AG04449 (cell line): ENCODE measurements around the gene MATCAP1.

Experiments
- CTCF ChIA-PET: fragments of 350-600 bp; formaldehyde crosslinking; extraction: SDS; loops from one replicate; lab custom pipeline; 2021; ENCODE audit warnings: antibody characterized with exemption; lab: Yijun Ruan, JAX
- POLR2A ChIA-PET: fragments of 400-600, 350-600 bp; formaldehyde crosslinking; extraction: SDS; loops from one replicate; lab custom pipeline; 2020; ENCODE audit warnings: antibody characterized with exemption, inconsistent platforms; lab: Yijun Ruan, JAX
- DNase-seq: peaks from one replicate; pipeline ENCODE4 v3.0.0-alpha.2; 2010; ENCODE audit warnings: low read depth, low spot score
- H3K4me3 ChIP-seq: 2 replicates; pipeline ENCODE4 v1.5.1; 2011; ENCODE audit warnings: low read depth, mild to moderate bottlenecking, control low read depth, low read length
- TF ChIP-seq, protein P1 (sequence below): IDR thresholded peaks from one replicate; pipeline ENCODE4 v1.5.1; 2011; ENCODE audit warnings: mild to moderate bottlenecking, moderate library complexity, low read length, control low read depth, inconsistent platforms; ENCODE audit not compliant: insufficient read depth; ENCODE audit errors: missing control alignments

The MATCAP1 gene

DNA sequence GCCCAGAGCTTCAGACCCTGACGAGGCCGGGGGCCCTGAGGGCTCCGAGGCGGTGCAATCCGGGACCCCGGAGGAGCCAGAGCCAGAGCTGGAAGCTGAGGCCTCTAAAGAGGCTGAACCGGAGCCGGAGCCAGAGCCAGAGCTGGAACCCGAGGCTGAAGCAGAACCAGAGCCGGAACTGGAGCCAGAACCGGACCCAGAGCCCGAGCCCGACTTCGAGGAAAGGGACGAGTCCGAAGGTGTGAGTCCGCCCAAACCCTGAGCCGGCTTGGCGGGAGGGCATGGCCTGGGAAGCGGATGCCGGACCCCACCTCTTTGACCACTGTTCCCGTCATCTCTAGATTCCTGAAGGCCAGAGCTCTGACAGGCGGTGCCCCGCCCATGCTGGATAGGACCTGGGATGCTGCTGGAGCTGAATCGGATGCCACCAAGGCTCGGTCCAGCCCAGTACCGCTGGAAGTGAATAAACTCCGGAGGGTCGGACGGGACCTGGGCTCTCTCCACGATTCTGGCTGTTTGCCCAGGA, 9.0 kb downstream of the MATCAP1 start:
- no peak for DNase-seq
- ChIA-PET POLR2A (interaction anchor here (0.9 to 1.3 kb wide), 2 partner anchors 14 to 22 kb away, joined by 3 to 8 read pairs; no protein-coding TSS in a partner anchor), CTCF (interaction anchor here (1.2 to 10.1 kb wide), 7 partner anchors 10 to 221 kb away, joined by 3 to 110 read pairs (median 6); partner anchors contain the start of genes FBXL8, MATCAP1 and TRADD)
- TF ChIP-seq, protein P1, sequence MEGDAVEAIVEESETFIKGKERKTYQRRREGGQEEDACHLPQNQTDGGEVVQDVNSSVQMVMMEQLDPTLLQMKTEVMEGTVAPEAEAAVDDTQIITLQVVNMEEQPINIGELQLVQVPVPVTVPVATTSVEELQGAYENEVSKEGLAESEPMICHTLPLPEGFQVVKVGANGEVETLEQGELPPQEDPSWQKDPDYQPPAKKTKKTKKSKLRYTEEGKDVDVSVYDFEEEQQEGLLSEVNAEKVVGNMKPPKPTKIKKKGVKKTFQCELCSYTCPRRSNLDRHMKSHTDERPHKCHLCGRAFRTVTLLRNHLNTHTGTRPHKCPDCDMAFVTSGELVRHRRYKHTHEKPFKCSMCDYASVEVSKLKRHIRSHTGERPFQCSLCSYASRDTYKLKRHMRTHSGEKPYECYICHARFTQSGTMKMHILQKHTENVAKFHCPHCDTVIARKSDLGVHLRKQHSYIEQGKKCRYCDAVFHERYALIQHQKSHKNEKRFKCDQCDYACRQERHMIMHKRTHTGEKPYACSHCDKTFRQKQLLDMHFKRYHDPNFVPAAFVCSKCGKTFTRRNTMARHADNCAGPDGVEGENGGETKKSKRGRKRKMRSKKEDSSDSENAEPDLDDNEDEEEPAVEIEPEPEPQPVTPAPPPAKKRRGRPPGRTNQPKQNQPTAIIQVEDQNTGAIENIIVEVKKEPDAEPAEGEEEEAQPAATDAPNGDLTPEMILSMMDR, result no peak
- peak overlapping the region; percentile 56 for H3K4me3 ChIP-seq

GRCh38 chr16:67173808-67174705, 9.7 kb downstream of the MATCAP1 start:
- POLR2A ChIA-PET, result interaction anchor here (0.6 to 1.3 kb wide), 4 partner anchors 13 to 160 kb away, joined by 3 to 8 read pairs (median 4); partner anchors contain the start of gene B3GNT9
- peak overlapping the region; percentile 56 for H3K4me3 ChIP-seq
- no peak for DNase-seq
- TF ChIP-seq, protein P1, result peak; percentile 58
- CTCF ChIA-PET, result interaction anchor here (0.9 to 10.1 kb wide), 11 partner anchors 11 to 220 kb away, joined by 3 to 110 read pairs (median 6); partner anchors contain the start of genes FBXL8, MATCAP1 and TRADD

DNA sequence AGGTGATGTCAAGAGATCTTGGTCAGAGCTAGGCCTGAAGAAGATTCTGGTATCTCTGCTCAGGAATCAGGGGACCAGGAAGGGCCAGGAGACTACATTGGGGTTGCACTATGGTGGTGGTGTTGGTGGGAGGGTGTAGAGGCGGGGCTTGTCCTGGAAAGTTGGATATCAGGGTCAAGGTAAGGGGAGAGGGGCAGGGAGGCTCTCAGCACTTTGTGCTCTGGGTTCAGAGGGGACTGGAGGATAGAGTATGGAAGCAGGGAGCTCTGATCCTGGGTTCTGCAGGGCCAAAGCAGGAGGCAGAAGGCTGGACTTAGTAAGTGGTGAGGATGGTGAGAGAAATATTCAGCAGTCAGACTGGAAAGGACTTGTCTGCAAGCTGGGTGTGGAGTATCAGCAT, 10.4 kb downstream of the MATCAP1 start:
- no peak for DNase-seq
- CTCF ChIA-PET, result interaction anchor here (0.9 to 10.1 kb wide), 7 partner anchors 11 to 219 kb away, joined by 3 to 110 read pairs (median 5); partner anchors contain the start of gene MATCAP1
- peak overlapping the region; percentile 56 for H3K4me3 ChIP-seq
- TF ChIP-seq, protein P1, result no peak
- POLR2A ChIA-PET, result interaction anchor here (0.6 to 1.1 kb wide), 3 partner anchors 18 to 160 kb away, joined by 3 to 4 read pairs (median 3); partner anchors contain the start of gene B3GNT9

- H3K4me3 ChIP-seq, result peak overlapping the region; percentile 56
- ChIA-PET CTCF (interaction anchor here (0.6 to 10.1 kb wide), 6 partner anchors 11 to 194 kb away, joined by 3 to 110 read pairs (median 18); partner anchors contain the start of genes B3GNT9, FBXL8, MATCAP1 and TRADD), POLR2A (interaction anchor here (0.8 to 2.2 kb wide), 4 partner anchors 21 to 172 kb away, joined by 3 to 4 read pairs (median 4); partner anchors contain the start of gene B3GNT9)
- DNase-seq, result no peak
- TF ChIP-seq, protein P1, result no peak
These were observed 12.7 kb downstream of the MATCAP1 start for GRCh38 chr16:67170949-67171649.

GRCh38 chr16:67170168-67170948, 13.4 kb downstream of the MATCAP1 start, which contains the start of gene NOL3:
NOL3 (plus strand) TSS chr16:67170538.
- ChIA-PET CTCF (interaction anchor here (0.6 to 10.1 kb wide), 10 partner anchors 10 to 411 kb away, joined by 3 to 110 read pairs (median 5); partner anchors contain the start of genes B3GNT9, FBXL8, MATCAP1 and TRADD), POLR2A (interaction anchor here (0.7 to 2.2 kb wide), 7 partner anchors 10 to 172 kb away, joined by 3 to 5 read pairs (median 4); partner anchors contain the start of gene B3GNT9)
- TF ChIP-seq, protein P1, result peak; percentile 48
- H3K4me3 ChIP-seq, result peak within 1 kb of the TSS; percentile 56
- DNase-seq, result no peak
